Activated CD4-positive, alpha-beta T cell treated with anti-CD3 and anti-CD28 coated beads, Interleukin-2, amount 50 U/mL, for 4 hours (primary cell): ENCODE data around the gene PPOX.

Experiments
- DNase-seq, 2 experiments: peaks; one replicate each; pipeline ENCODE4 v3.0.0-alpha.2; 2020

PPOX gene

GRCh38 chr1:161176468-161177111, 10.4 kb downstream of the PPOX start:
- no peak for DNase-seq

- peak; percentile 95 to 97 for DNase-seq
Observed at GRCh38 chr1:161177112-161177935, 11.1 kb downstream of the PPOX start, which contains the start of gene B4GALT3. B4GALT3 (minus strand) TSS chr1:161177507; CDS start chr1:161176060, 1,447 bp downstream.

GRCh38 chr1:161177936-161178244, 11.7 kb downstream of the PPOX start:
- no peak for DNase-seq

GRCh38 chr1:161179698-161180097, 13.5 kb downstream of the PPOX start:
- DNase-seq = no peak

GRCh38 chr1:161180639-161181038, 14.4 kb downstream of the PPOX start:
- no peak for DNase-seq

- DNase-seq = peak; percentile 53 to 54
Observed at GRCh38 chr1:161182214-161182613, 16.0 kb downstream of the PPOX start.

GRCh38 chr1:161185282-161185682, 19.1 kb downstream of the PPOX start:
- peak; percentile 52 to 60 for DNase-seq

- no peak for DNase-seq
Observed at GRCh38 chr1:161185732-161186311, 19.6 kb downstream of the PPOX start.

- DNase-seq = no peak
Observed at GRCh38 chr1:161187311-161187710, 21.1 kb downstream of the PPOX start.

- no peak for DNase-seq
Observed at GRCh38 chr1:161188381-161188780, 22.2 kb downstream of the PPOX start.

- DNase-seq = no peak
Observed at GRCh38 chr1:161189036-161189435, 22.8 kb downstream of the PPOX start.

GRCh38 chr1:161190962-161191521, 24.8 kb downstream of the PPOX start:
- DNase-seq = no peak

- DNase-seq = no peak
Observed at GRCh38 chr1:161191971-161192370, 25.7 kb downstream of the PPOX start.

GRCh38 chr1:161192476-161193465, 26.5 kb downstream of the PPOX start:
- peak; percentile 53 to 58 for DNase-seq

- DNase-seq = no peak
Observed at GRCh38 chr1:161193561-161194235, 27.5 kb downstream of the PPOX start.

GRCh38 chr1:161195171-161195570, 28.9 kb downstream of the PPOX start:
- no peak for DNase-seq

- DNase-seq = no peak
Observed at GRCh38 chr1:161196111-161196510, 29.9 kb downstream of the PPOX start.

- no peak for DNase-seq
Observed at GRCh38 chr1:161196521-161197451, 30.6 kb downstream of the PPOX start.

GRCh38 chr1:161197560-161198193, 31.5 kb downstream of the PPOX start:
- DNase-seq = no peak
